PC-3 (cell line): Measurements from ENCODE around the gene UNG.

Source experiments
- EZH2 ChIP-seq: fragments of 300-600 bp; sonication (generic); IDR thresholded peaks from one replicate; pipeline ENCODE4 v1.6.1; 2017; ENCODE audit warnings: antibody characterized with exemption, mild to moderate bottlenecking, low read length; ENCODE audit not compliant: unreplicated experiment
- EZH2phosphoT487 ChIP-seq: fragments of 300-600 bp; sonication (generic); IDR thresholded peaks from 2 replicates; pipeline ENCODE4 v1.6.1; 2018; ENCODE audit warnings: mild to moderate bottlenecking, antibody characterized with exemption, low read length, borderline replicate concordance
- TF ChIP-seq, protein P1 (sequence below): fragments of 300-600 bp; sonication (generic); conservative IDR thresholded peaks from 2 replicates; pipeline ENCODE4 v1.5.1; 2017; ENCODE audit warnings: antibody characterized with exemption, low read depth, mild to moderate bottlenecking, low read length

DNA sequence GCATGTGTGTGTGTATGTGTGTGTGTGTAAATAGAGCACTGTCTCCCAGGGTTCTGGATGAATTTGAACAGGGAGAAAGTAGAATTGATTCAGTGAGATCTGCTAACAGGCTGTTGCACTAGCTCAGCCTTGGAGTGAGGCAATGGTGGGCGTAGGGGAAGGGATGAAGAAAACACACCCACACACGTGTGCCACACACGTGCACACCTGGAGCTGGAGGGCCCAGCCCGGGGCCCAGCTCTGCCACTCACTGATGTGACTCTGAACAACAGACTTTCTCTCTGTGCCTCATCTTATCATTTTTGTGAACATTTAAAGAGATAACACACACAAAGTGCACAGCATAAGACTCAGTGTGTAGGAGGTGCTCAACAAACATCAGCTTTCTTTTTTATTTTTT lies 23.2 kb downstream of the UNG start:
- TF ChIP-seq, protein P1, sequence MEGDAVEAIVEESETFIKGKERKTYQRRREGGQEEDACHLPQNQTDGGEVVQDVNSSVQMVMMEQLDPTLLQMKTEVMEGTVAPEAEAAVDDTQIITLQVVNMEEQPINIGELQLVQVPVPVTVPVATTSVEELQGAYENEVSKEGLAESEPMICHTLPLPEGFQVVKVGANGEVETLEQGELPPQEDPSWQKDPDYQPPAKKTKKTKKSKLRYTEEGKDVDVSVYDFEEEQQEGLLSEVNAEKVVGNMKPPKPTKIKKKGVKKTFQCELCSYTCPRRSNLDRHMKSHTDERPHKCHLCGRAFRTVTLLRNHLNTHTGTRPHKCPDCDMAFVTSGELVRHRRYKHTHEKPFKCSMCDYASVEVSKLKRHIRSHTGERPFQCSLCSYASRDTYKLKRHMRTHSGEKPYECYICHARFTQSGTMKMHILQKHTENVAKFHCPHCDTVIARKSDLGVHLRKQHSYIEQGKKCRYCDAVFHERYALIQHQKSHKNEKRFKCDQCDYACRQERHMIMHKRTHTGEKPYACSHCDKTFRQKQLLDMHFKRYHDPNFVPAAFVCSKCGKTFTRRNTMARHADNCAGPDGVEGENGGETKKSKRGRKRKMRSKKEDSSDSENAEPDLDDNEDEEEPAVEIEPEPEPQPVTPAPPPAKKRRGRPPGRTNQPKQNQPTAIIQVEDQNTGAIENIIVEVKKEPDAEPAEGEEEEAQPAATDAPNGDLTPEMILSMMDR = no peak
- TF ChIP-seq EZH2 = no peak
- no peak for TF ChIP-seq EZH2phosphoT487
